ENCODE results near the gene CEP192. TPM values are rescaled to one million over a fixed set of nuclear protein-coding genes. Genes with fewer than 3 reads are reported as not detected.

The CEP192 gene
- total and polyA plus RNA-seq, 2 of the 4 experiments (the other 2 are of a cell fraction), result 17.2 to 29.0 TPM

DNA sequence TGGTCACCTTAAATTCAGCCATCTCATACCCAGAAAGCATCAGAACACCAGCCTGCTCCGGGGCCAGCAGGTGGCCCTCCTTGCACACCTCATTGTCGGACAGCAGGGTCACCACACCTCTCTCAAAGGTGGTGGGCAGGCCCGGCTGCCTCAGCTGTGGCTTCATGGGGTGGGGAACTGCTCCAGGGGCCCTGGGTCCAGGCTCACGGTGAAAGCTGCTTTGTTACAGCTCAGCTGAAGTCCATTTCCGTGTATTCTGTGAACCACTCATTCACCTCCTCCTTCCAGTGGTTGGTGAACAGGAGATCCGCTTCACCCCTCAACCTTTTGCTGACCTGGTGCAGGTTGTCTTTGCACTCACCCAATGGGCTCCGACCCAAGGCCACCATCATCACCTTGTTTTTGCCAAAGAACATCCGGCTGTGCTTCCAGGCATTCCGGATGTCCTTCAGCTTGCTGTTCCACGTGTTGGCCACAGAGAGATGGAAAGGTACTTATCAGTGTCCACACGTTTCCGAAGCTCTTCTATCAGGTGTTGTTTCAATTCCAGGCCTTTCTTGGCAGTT is 148.8 kb downstream of the CEP192 start:
- H3K23ac ChIP-seq (ENCODE audit: low read depth, low read length), result no peak overlapping the region
- POLR2A ChIA-PET (ENCODE audit: unreplicated experiment), result no interaction called here
- intact Hi-C loops (cut with micrococcal nuclease), result no loop called here

More for the DNA sequence above, 148.8 kb downstream of the CEP192 start:
- H4K91ac ChIP-seq (ENCODE audit: insufficient read depth, low read depth, low read length), result no peak overlapping the region
- no peaks in the 10 kb centered on the region for H3K79me1 ChIP-seq (ENCODE audit: low read depth in 1 of 2, low read length in 2 of 2)
- DNase-seq (no peak), ATAC-seq (ENCODE audit: low read depth) (no peak)
- no peak overlapping the region for H3K14ac ChIP-seq (replicated peaks; ENCODE audit: low read depth, low read length)
- no peaks in the 10 kb centered on the region for H3K9me1 ChIP-seq (ENCODE audit: insufficient read depth, low read length)
- CTCF ChIA-PET, result interaction anchor here (1.1 kb wide), 1 partner anchor 20 kb away, joined by 3 read pairs; no protein-coding TSS in a partner anchor
- H3K27me3 ChIP-seq (ENCODE audit: control insufficient read depth, insufficient read depth, low read length), result peaks cover 3% of the 10 kb centered on the region
- peaks cover 10% of the 10 kb centered on the region for H3K9me3 ChIP-seq (ENCODE audit: control insufficient read depth, insufficient read depth, low read length)
- H3K4me1 ChIP-seq (ENCODE audit: control insufficient read depth, insufficient read depth, low read length), result no peaks in the 10 kb centered on the region
- dilution Hi-C loops (cut with HindIII; ENCODE audit: low sequenced_read_pairs, unreplicated experiment), result no loop called here
- in situ Hi-C loops (cut with MboI; ENCODE audit: low sequenced_read_pairs), result no loop called here
- no peak overlapping the region for H2AFZ ChIP-seq (replicated peaks; ENCODE audit: low read length, poor library complexity)
- no peak overlapping the region for H3K4me3 ChIP-seq (ENCODE audit: insufficient read depth, low read depth, low read length)
- no peak overlapping the region for H3K4ac ChIP-seq (ENCODE audit: low read depth, low read length)
- H2BK5ac ChIP-seq (ENCODE audit: low read depth, low read length, poor library complexity, severe bottlenecking), result no peak overlapping the region
- no peak overlapping the region for H3K4me2 ChIP-seq (ENCODE audit: low read depth, low read length)
- TF ChIP-seq FOS (IDR thresholded peaks at IDR 0.05; ENCODE audit: low read depth, low read length) (no peak), NFE2L2 (IDR thresholded peaks at IDR 0.05; ENCODE audit: low read depth, low read length) (no peak), USF2 (IDR thresholded peaks at IDR 0.05; ENCODE audit: low read depth, low read length) (no peak), CHD1 (IDR thresholded peaks at IDR 0.05; ENCODE audit: low read depth, low read length) (no peak), RFX5 (IDR thresholded peaks at IDR 0.05; ENCODE audit: low read depth, low read length) (no peak), RAD21 (IDR thresholded peaks at IDR 0.05; ENCODE audit: low read length) (no peak), CEBPB (IDR thresholded peaks at IDR 0.05; ENCODE audit: low read depth, low read length) (no peak), CTCF (conservative IDR thresholded peaks at IDR 0.05; ENCODE audit: low read depth, low read length) (no peak), RCOR1 (IDR thresholded peaks at IDR 0.05; ENCODE audit: insufficient replicate concordance, low read length) (no peak), MAZ (IDR thresholded peaks at IDR 0.05; ENCODE audit: borderline replicate concordance, low read depth, low read length) (no peak), BHLHE40 (IDR thresholded peaks at IDR 0.05; ENCODE audit: low read depth, low read length) (no peak)
- TF ChIP-seq, protein P1, sequence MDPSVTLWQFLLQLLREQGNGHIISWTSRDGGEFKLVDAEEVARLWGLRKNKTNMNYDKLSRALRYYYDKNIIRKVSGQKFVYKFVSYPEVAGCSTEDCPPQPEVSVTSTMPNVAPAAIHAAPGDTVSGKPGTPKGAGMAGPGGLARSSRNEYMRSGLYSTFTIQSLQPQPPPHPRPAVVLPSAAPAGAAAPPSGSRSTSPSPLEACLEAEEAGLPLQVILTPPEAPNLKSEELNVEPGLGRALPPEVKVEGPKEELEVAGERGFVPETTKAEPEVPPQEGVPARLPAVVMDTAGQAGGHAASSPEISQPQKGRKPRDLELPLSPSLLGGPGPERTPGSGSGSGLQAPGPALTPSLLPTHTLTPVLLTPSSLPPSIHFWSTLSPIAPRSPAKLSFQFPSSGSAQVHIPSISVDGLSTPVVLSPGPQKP (IDR thresholded peaks at IDR 0.05; ENCODE audit: borderline replicate concordance, low read depth, low read length), result no peak
- H4K5ac ChIP-seq (ENCODE audit: low read depth, low read length), result no peak overlapping the region
- H3K18ac ChIP-seq (ENCODE audit: low read depth, low read length), result no peak overlapping the region
- BruUV-seq (replicated peaks), result no TSS peak
- no peak overlapping the region for H2BK15ac ChIP-seq (ENCODE audit: low read depth, low read length)
- no peak overlapping the region for H4K8ac ChIP-seq (ENCODE audit: low read depth in 2 of 2, low read length in 2 of 2)
- no peaks in the 10 kb centered on the region for H3K36me3 ChIP-seq (ENCODE audit: control insufficient read depth, insufficient read depth, low read length)
- H4K20me1 ChIP-seq (ENCODE audit: insufficient read depth, low read length), result no peaks in the 10 kb centered on the region
- no peak overlapping the region for H2AK9ac ChIP-seq (replicated peaks; ENCODE audit: low read depth, low read length, poor library complexity)
- H2BK120ac ChIP-seq (ENCODE audit: low read depth, low read length), result no peak overlapping the region
- H2BK20ac ChIP-seq (ENCODE audit: low read depth, low read length), result no peak overlapping the region
- H2AK5ac ChIP-seq (ENCODE audit: low read depth, low read length), result no peak overlapping the region
- no peak overlapping the region for H3K27ac ChIP-seq (ENCODE audit: insufficient read depth, low read length)
- H3K56ac ChIP-seq (ENCODE audit: extremely low read depth, insufficient read depth, low read length), result no peak overlapping the region
- H3K9ac ChIP-seq (ENCODE audit: low read depth, low read length), result no peak overlapping the region
- 84% methylated on average over 5 of the region's 12 CpGs; no CpG with 5 or more reads in 1 of the 2 experiments for WGBS, 2 experiments (ENCODE audit: extremely low coverage in 2 of 2, insufficient read length in 1 of 2)

All from IMR-90 (cell line).